Astrocyte of the cerebellum (primary cell): ENCODE measurements around the gene ROBO2.

Source experiments
- DNase-seq: peaks from one replicate; pipeline ENCODE4 v3.0.0-alpha.2; 2011; ENCODE audit warnings: low read depth
- H3K4me3 ChIP-seq: 2 replicates; pipeline ENCODE4 v1.5.1; 2011; ENCODE audit warnings: mild to moderate bottlenecking, low read depth, low read length, moderate library complexity
- CTCF ChIP-seq: IDR thresholded peaks from 2 replicates; pipeline ENCODE4 v1.5.1; 2012; ENCODE audit warnings: low read length, low read depth, moderate library complexity, mild to moderate bottlenecking; ENCODE audit errors: missing control alignments
- in situ Hi-C: cut with HindIII; loops from 2 replicates; pipeline ENCODE4 v1.10.0; 2017; ENCODE audit warnings: low sequenced_read_pairs

The ROBO2 gene

GRCh38 chr3:77539677-77540076 is 499.8 kb downstream of the ROBO2 start:
- H3K4me3 ChIP-seq = no peak overlapping the region
- in situ Hi-C loops = no loop called here
- no peak for TF ChIP-seq CTCF
- no peak for DNase-seq

- TF ChIP-seq CTCF = no peak
- H3K4me3 ChIP-seq = no peak overlapping the region
- no peak for DNase-seq
- in situ Hi-C loops = no loop called here
Measured at GRCh38 chr3:77541203-77541922, 501.5 kb downstream of the ROBO2 start.

GRCh38 chr3:77546246-77546645 is 506.3 kb downstream of the ROBO2 start:
- DNase-seq = no peak
- H3K4me3 ChIP-seq = no peak overlapping the region
- no peak for TF ChIP-seq CTCF
- in situ Hi-C loops = no loop called here

GRCh38 chr3:77549034-77549433 is 509.1 kb downstream of the ROBO2 start:
- TF ChIP-seq CTCF = no peak
- no peak for DNase-seq
- in situ Hi-C loops = no loop called here
- H3K4me3 ChIP-seq = no peak overlapping the region

- H3K4me3 ChIP-seq = no peak overlapping the region
- TF ChIP-seq CTCF = no peak
- DNase-seq = no peak
- in situ Hi-C loops = no loop called here
Measured at GRCh38 chr3:77553240-77553639, 513.3 kb downstream of the ROBO2 start.

GRCh38 chr3:77562089-77562488 is 522.2 kb downstream of the ROBO2 start:
- no peak for TF ChIP-seq CTCF

More at GRCh38 chr3:77562089-77562488, 522.2 kb downstream of the ROBO2 start:
- DNase-seq = no peak
- no peak overlapping the region for H3K4me3 ChIP-seq
- in situ Hi-C loops = no loop called here
